KMS-11 (cell line): ENCODE data around the gene SPG21.

ENCODE experiments used
- H2AFZ ChIP-seq: fragments of 200-600 bp; sonication (generic); 2 replicates; pipeline ENCODE4 v1.6.1; 2016; ENCODE audit warnings: antibody characterized with exemption, mixed run types, low read depth
- H3K27ac ChIP-seq: fragments of 200-600 bp; sonication (generic); 2 replicates; pipeline ENCODE4 v1.6.1; 2016; ENCODE audit warnings: mild to moderate bottlenecking, mixed run types
- H3K27me3 ChIP-seq: fragments of 200-600 bp; sonication (generic); 2 replicates; pipeline ENCODE4 v1.6.1; 2017; ENCODE audit warnings: mild to moderate bottlenecking, low read depth, mixed run types, moderate library complexity; ENCODE audit not compliant: insufficient read depth
- H3K36me3 ChIP-seq: fragments of 200-600 bp; sonication (generic); 2 replicates; pipeline ENCODE4 v1.6.1; 2017; ENCODE audit warnings: mild to moderate bottlenecking, mixed run types; ENCODE audit not compliant: insufficient read depth
- H3K4me1 ChIP-seq: fragments of 200-600 bp; sonication (generic); 2 replicates; pipeline ENCODE4 v1.6.1; 2016; ENCODE audit warnings: mild to moderate bottlenecking, low read depth, mixed run types; ENCODE audit not compliant: poor library complexity, severe bottlenecking
- H3K4me2 ChIP-seq: fragments of 200-600 bp; sonication (generic); 2 replicates; pipeline ENCODE4 v1.7.0; 2016; ENCODE audit warnings: mild to moderate bottlenecking, mixed run types
- H3K4me3 ChIP-seq: fragments of 200-600 bp; sonication (generic); IDR thresholded peaks from 2 replicates; pipeline ENCODE4 v1.6.1; 2017; ENCODE audit warnings: low read depth, low read length, mixed read lengths; ENCODE audit not compliant: insufficient read depth
- H3K79me2 ChIP-seq: fragments of 200-600 bp; sonication (generic); 2 replicates; pipeline ENCODE4 v1.6.1; 2016; ENCODE audit warnings: low read depth, mixed run types; ENCODE audit not compliant: insufficient read depth
- H3K9ac ChIP-seq: fragments of 200-600 bp; sonication (generic); 2 replicates; pipeline ENCODE4 v1.6.1; 2016; ENCODE audit warnings: mild to moderate bottlenecking, mixed run types
- H4K20me1 ChIP-seq: fragments of 200-600 bp; sonication (generic); 2 replicates; pipeline ENCODE4 v1.6.1; 2016; ENCODE audit warnings: mild to moderate bottlenecking, mixed run types; ENCODE audit not compliant: insufficient read depth
- CTCF ChIP-seq: fragments of 200-600 bp; sonication (generic); conservative IDR thresholded peaks from 2 replicates; pipeline ENCODE4 v1.6.1; 2017; ENCODE audit warnings: low read depth, mild to moderate bottlenecking, antibody characterized with exemption, low read length, moderate library complexity, mixed read lengths

SPG21 gene

DNA sequence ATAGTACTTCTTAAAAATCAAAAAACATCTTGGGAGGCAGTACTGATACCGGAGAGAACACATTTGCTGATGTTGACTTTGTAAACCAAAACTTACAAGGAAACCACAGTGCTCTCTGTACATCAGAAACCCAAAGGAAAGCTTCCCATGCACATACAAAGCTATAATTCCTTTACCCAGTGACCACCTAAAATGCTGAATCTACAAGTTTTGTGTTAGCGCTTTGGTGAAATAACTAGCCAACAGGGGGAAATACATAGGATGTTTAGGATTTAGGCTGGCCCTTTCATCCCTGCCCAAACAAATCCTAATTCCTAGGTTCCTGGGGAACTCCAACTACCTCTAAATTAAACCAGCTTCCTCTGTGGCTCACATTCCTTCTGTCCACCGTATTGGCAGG is 15.3 kb upstream of the SPG21 start:
- Histone ChIP-seq H3K4me2 (peak overlapping the region; percentile 5; the same call in 1 of the 2 replicates), H3K79me2 (no peaks in the 10 kb centered on the region), H3K4me3 (no peak overlapping the region), H4K20me1 (no peaks in the 10 kb centered on the region), H3K9ac (no peak overlapping the region), H3K27ac (no peak overlapping the region), H3K27me3 (no peaks in the 10 kb centered on the region), H2AFZ (no peak overlapping the region), H3K36me3 (no peaks in the 10 kb centered on the region), H3K4me1 (peaks cover 19% of the 10 kb centered on the region)
- TF ChIP-seq CTCF = no peak

DNA sequence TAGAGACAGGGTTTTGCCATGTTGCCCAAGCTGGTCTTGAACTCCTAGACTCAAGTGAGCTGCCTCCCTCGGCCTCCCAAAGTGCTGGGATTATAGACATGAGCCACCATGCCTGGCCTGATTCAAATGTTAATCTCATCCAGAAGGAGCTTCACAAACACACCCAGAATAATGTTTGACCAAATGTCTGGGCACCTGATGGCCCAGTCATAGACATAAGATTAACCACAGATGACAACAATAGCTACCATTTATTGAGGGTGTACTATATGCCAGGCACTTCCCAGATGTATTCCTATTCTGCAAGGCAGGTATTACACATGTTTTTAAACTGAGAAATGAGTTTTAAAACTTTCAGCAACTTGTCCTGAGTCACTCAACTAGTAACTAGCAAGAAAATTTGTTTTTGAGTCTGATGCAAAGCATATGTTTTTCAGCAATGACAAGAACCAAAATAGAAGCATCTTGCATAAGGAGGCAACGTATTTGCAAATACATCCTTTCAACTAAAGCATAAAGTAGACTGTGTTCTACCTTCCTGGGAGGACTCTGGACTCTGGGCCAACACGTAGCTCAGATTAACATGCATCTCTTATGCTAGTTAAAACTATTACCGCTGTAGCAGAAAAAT is 8.1 kb upstream of the SPG21 start:
- Histone ChIP-seq H3K4me1 (peaks cover 8% of the 10 kb centered on the region), H3K9ac (no peak overlapping the region), H4K20me1 (no peaks in the 10 kb centered on the region), H3K27me3 (no peaks in the 10 kb centered on the region), H2AFZ (no peak overlapping the region), H3K79me2 (no peaks in the 10 kb centered on the region), H3K36me3 (no peaks in the 10 kb centered on the region), H3K4me3 (no peak overlapping the region), H3K4me2 (no peak overlapping the region), H3K27ac (no peak overlapping the region)
- TF ChIP-seq CTCF = no peak

- Histone ChIP-seq H3K4me3 (no peak overlapping the region), H3K4me2 (no peak overlapping the region), H3K4me1 (peaks cover 8% of the 10 kb centered on the region), H3K9ac (no peak overlapping the region), H4K20me1 (no peaks in the 10 kb centered on the region), H3K79me2 (no peaks in the 10 kb centered on the region), H3K36me3 (no peaks in the 10 kb centered on the region), H3K27ac (no peak overlapping the region), H3K27me3 (no peaks in the 10 kb centered on the region), H2AFZ (no peak overlapping the region)
- no peak for TF ChIP-seq CTCF
Observed at GRCh38 chr15:64997066-64997465, 7.4 kb upstream of the SPG21 start.

- H3K4me3 ChIP-seq = no peak overlapping the region
Observed at GRCh38 chr15:64993290-64993689, 3.6 kb upstream of the SPG21 start.

More at GRCh38 chr15:64993290-64993689, 3.6 kb upstream of the SPG21 start:
- peaks cover 15% of the 10 kb centered on the region for H3K4me1 ChIP-seq
- H3K36me3 ChIP-seq = no peaks in the 10 kb centered on the region
- H3K4me2 ChIP-seq = no peak overlapping the region
- no peaks in the 10 kb centered on the region; the same call in 1 of the 2 replicates for H3K79me2 ChIP-seq
- TF ChIP-seq CTCF = no peak
- H4K20me1 ChIP-seq = no peaks in the 10 kb centered on the region
- no peaks in the 10 kb centered on the region for H3K27me3 ChIP-seq
- no peak overlapping the region for H3K9ac ChIP-seq
- H2AFZ ChIP-seq = no peak overlapping the region
- H3K27ac ChIP-seq = no peak overlapping the region
